ENCODE results near the gene SLC23A2.
A peak's percentile ranks its signal among the peaks of the same experiment; 100 is the strongest.

Gene SLC23A2

GRCh38 chr20:4817230-4817671 is 184.1 kb downstream of the SLC23A2 start:
- H4K20me1 ChIP-seq (ENCODE audit: control insufficient read depth, insufficient read depth, low read depth, low read length), result 0 out of 2 replicates have a peak, but pooled peaks cover 2% of the 10 kb centered on the region
- no peak for TF ChIP-seq EZH2phosphoT487 (IDR thresholded peaks at IDR 0.05; ENCODE audit: borderline replicate concordance, low read length)
- TF ChIP-seq, protein P1, sequence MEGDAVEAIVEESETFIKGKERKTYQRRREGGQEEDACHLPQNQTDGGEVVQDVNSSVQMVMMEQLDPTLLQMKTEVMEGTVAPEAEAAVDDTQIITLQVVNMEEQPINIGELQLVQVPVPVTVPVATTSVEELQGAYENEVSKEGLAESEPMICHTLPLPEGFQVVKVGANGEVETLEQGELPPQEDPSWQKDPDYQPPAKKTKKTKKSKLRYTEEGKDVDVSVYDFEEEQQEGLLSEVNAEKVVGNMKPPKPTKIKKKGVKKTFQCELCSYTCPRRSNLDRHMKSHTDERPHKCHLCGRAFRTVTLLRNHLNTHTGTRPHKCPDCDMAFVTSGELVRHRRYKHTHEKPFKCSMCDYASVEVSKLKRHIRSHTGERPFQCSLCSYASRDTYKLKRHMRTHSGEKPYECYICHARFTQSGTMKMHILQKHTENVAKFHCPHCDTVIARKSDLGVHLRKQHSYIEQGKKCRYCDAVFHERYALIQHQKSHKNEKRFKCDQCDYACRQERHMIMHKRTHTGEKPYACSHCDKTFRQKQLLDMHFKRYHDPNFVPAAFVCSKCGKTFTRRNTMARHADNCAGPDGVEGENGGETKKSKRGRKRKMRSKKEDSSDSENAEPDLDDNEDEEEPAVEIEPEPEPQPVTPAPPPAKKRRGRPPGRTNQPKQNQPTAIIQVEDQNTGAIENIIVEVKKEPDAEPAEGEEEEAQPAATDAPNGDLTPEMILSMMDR (IDR thresholded peaks at IDR 0.05; ENCODE audit: low read depth, low read length, poor library complexity, severe bottlenecking), result no peak
- no peak overlapping the region for H3K4me2 ChIP-seq (ENCODE audit: low read length)
- H3K9me2 ChIP-seq (replicated peaks; ENCODE audit: control insufficient read depth, low read length), result no peaks in the 10 kb centered on the region
- H3F3A ChIP-seq (ENCODE audit: control insufficient read depth, insufficient read depth), result peaks cover 48% of the 10 kb centered on the region
- H3K4me3 ChIP-seq (ENCODE audit: low read length), result no peak overlapping the region
- no peaks in the 10 kb centered on the region for H3K27me3 ChIP-seq (ENCODE audit: control insufficient read depth, low read length)
- no peaks in the 10 kb centered on the region for H3K9me3 ChIP-seq (ENCODE audit: control insufficient read depth, insufficient read depth, low read length)
- H3K27ac ChIP-seq (ENCODE audit: low read depth, low read length), result no peak overlapping the region
- H3K79me2 ChIP-seq (ENCODE audit: control insufficient read depth, low read length), result peaks cover 71% of the 10 kb centered on the region
- H3K36me3 ChIP-seq (ENCODE audit: control insufficient read depth, low read length), result peaks cover 76% of the 10 kb centered on the region
- H3K4me1 ChIP-seq (ENCODE audit: control insufficient read depth, low read length), result peaks cover 72% of the 10 kb centered on the region

DNA sequence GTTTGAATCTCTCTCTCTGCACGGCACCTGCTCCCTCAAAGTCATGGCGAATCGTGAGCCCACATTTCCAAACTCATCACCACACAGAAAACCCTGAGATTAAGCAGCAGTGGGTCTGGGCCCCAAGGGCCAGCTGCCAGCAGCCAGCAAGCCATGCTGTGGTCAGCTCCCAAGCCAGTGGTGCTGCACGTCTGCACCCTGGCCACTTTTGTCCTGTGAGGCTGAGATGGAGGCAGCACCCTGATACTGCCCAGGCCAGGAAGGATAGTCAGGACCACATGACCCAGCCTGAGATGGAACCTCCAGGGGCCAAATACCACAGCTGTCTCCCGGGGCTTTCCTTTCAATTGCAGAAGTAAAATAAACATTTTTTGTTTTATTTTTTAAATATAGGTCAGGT is 185.7 kb downstream of the SLC23A2 start:
- H3K4me3 ChIP-seq (ENCODE audit: low read length), result peak overlapping the region; percentile 83
- H3K27ac ChIP-seq (ENCODE audit: low read depth, low read length), result peak overlapping the region; percentile 95
- TF ChIP-seq, protein P1 (IDR thresholded peaks at IDR 0.05; ENCODE audit: low read depth, low read length, poor library complexity, severe bottlenecking), result no peak
- no peak for TF ChIP-seq EZH2phosphoT487 (IDR thresholded peaks at IDR 0.05; ENCODE audit: borderline replicate concordance, low read length)
- peaks cover 72% of the 10 kb centered on the region for H3K4me1 ChIP-seq (ENCODE audit: control insufficient read depth, low read length)
- H4K20me1 ChIP-seq (ENCODE audit: control insufficient read depth, insufficient read depth, low read depth, low read length), result 0 out of 2 replicates have a peak, but pooled peaks cover under 1% of the 10 kb centered on the region
- peaks cover 48% of the 10 kb centered on the region for H3F3A ChIP-seq (ENCODE audit: control insufficient read depth, insufficient read depth)
- no peaks in the 10 kb centered on the region for H3K27me3 ChIP-seq (ENCODE audit: control insufficient read depth, low read length)
- H3K79me2 ChIP-seq (ENCODE audit: control insufficient read depth, low read length), result peaks cover 70% of the 10 kb centered on the region
- H3K36me3 ChIP-seq (ENCODE audit: control insufficient read depth, low read length), result peaks cover 72% of the 10 kb centered on the region
- no peaks in the 10 kb centered on the region for H3K9me2 ChIP-seq (replicated peaks; ENCODE audit: control insufficient read depth, low read length)
- peak overlapping the region; percentile 99 for H3K4me2 ChIP-seq (ENCODE audit: low read length)
- H3K9me3 ChIP-seq (ENCODE audit: control insufficient read depth, insufficient read depth, low read length), result no peaks in the 10 kb centered on the region

GRCh38 chr20:4814696-4815252 is 186.5 kb downstream of the SLC23A2 start:
- no peaks in the 10 kb centered on the region for H3K9me3 ChIP-seq (ENCODE audit: control insufficient read depth, insufficient read depth, low read length)
- no peaks in the 10 kb centered on the region for H3K9me2 ChIP-seq (replicated peaks; ENCODE audit: control insufficient read depth, low read length)
- no peaks in the 10 kb centered on the region for H3K27me3 ChIP-seq (ENCODE audit: control insufficient read depth, low read length)
- H3K27ac ChIP-seq (ENCODE audit: low read depth, low read length), result peak overlapping the region; percentile 95
- peaks cover 74% of the 10 kb centered on the region for H3K36me3 ChIP-seq (ENCODE audit: control insufficient read depth, low read length)
- peak overlapping the region; percentile 83 for H3K4me3 ChIP-seq (ENCODE audit: low read length)
- peaks cover 72% of the 10 kb centered on the region for H3K79me2 ChIP-seq (ENCODE audit: control insufficient read depth, low read length)
- TF ChIP-seq EZH2phosphoT487 (IDR thresholded peaks at IDR 0.05; ENCODE audit: borderline replicate concordance, low read length), result no peak
- TF ChIP-seq, protein P1 (IDR thresholded peaks at IDR 0.05; ENCODE audit: low read depth, low read length, poor library complexity, severe bottlenecking), result no peak
- H3K4me2 ChIP-seq (ENCODE audit: low read length), result peak overlapping the region; percentile 99
- H3K4me1 ChIP-seq (ENCODE audit: control insufficient read depth, low read length), result peaks cover 76% of the 10 kb centered on the region
- H3F3A ChIP-seq (ENCODE audit: control insufficient read depth, insufficient read depth), result peaks cover 45% of the 10 kb centered on the region
- no peaks in the 10 kb centered on the region for H4K20me1 ChIP-seq (ENCODE audit: control insufficient read depth, insufficient read depth, low read depth, low read length)
